Colon (tissue), 2 donors: ENCODE measurements around the gene DAB1.

Source experiments
- FAIRE-seq: peaks from 2 replicates; lab custom pipeline; 2012; peaks lifted over from hg19 to GRCh38; lab: Jason Lieb, UNC
- donor health status: control.
- donor health status: control.

DAB1 gene

DNA sequence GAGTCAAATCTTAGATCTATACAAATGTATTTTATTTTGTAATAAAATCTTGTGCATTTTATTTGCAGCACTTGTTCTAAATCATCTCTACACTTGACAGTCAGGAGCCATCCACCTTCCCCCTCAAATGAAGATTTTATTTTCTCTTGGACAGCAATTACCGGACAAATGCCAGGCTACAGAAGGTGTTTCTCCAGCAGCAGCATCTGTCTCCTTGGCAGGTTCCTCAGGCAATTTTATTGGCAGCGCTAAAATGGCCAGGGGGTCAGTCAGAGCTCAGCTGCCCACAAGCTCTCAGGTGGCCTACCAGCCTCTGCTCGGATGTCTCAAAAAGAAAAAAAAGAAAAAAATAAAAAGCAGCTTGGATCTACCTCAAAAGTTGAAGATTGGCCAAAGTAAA lies 107.6 kb downstream of the DAB1 start:
- FAIRE-seq = no peak

- no peak for FAIRE-seq
Observed at GRCh38 chr1:57312869-57313268, 111.0 kb downstream of the DAB1 start.

- FAIRE-seq = no peak
Observed at GRCh38 chr1:57311411-57311810, 112.4 kb downstream of the DAB1 start.

DNA sequence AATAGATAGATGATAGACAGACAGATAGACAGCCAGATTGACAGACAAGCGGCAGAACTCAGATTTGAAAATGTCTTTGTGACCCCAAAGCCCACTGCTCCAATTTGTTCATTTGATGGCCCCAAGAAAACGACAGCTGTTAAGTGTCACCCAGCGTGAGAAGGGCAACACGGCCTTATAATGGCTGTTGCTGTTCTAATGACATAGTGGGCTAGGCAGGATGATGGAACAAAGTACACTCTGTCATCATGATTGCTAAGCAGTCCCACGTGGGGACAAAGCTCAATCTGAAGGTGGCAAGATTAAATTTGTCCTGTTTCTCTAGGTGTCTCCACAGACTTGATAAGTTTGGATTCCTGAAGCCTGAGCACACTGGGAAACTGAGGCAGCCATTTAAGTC lies 112.9 kb downstream of the DAB1 start:
- no peak for FAIRE-seq

DNA sequence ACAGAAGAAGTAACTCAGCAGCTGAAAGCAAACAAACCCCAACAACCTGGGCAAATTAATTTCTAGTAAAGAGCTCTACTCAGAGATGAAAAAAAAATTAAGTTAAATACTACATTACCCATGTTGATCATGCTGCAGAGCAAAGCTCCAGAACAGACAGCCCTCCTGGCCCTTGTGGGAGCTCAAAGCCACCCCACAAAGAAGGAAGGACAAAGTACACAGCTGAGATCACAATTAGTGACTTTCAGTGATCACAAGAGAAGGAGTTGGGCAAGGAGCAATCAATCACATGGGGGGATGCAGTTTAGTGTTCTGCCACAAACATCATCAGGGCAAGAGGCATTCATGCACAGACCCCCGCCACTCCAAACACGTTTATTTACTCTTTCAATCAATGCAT lies 114.2 kb downstream of the DAB1 start:
- FAIRE-seq = no peak

GRCh38 chr1:57307392-57308170 lies 116.3 kb downstream of the DAB1 start:
- no peak for FAIRE-seq

DNA sequence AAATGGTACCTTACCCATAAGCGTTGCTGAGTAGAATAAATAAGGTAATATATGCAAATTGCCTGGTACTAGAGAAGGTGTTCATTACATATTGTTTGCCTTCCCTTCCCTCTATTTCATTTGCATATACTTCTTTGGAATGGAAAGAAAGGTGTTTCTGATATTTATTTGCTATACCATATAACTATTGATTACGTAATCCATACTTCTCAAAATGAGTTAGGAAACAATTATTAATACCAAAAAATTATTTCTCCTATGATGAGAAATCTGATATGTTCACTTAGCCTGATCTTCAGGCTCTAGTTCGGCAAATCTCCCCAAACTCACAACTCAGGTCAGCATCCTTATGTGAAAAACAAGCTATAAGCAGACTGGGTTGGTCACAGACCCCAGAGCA lies 119.3 kb downstream of the DAB1 start:
- FAIRE-seq = no peak

DNA sequence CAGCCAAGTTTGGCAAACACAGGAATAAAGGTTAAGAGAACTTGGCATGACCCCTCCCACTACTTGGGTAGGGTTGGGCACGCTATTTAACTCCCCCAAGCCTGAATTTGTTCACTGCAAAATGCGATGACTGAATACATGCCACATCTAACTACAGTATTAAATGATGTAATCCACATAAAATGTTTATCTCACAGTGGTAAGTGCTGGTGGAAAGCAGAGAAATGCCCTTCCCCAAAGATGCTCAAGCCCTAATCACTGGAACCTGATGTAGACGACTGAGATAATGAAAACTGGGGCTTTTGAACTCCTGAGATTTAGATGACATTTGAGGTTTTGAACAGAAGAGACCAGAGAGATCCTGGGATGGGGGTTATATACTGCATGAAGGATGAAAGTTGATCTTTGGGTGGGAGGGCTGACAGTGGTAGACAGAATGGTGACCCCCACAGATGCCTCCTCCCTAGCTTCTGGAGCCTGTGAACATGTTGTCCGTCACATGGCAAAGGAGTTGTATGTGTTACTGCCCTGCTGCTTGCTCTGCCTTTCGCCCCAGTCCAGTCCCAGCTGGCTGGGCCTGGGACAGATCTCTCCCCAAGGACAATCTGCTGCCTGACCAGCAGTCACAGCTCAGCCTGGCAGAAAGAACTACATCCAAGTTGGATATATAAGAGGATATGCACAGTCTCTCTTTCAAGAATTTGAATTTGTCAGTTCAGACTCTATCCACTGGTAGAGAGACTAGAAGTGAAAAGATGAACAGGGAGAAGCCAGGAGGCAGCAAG lies 120.9 kb downstream of the DAB1 start:
- FAIRE-seq = no peak

DNA sequence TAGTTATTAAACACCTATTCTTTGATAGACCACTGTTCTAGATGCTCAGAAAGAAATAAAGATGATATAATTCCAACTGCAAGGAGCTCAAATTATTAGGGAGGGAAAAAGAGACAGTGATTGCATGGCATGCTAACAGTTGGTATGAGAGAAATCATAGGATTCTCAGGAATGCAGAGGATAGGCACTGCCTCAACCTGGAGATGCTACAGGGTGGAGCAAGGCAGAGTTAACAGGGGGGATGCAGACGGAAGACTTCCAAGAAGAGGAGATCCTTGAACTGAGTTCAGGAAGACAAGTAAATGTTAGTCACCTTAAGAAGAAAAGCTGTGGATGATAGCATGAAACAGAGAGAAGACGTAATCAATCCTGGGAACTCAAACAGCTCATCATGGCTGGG lies 123.7 kb downstream of the DAB1 start:
- no peak for FAIRE-seq

DNA sequence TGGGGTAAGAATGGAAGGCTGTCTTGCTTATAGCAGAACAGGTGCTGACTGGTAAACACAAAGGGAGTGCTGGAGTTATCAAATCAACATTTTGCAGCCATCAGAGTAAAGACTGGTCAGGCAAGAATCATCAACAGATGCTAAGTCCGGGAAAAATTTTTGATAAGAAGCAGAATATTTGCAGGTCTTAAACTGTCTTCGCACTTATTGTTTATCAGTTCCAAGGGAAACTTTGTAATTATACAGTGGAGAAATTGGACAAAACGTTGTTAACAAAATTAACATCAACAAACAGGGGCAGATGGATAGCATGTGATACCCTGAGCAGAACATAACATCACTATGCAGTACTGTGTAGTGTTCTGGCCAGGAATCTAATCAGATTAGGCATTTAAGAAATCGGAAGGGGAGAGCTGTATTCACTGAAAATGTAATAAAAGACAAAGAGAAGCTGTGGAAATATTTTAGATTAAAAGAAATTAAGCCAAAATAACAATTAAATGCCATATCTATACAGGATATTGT lies 127.1 kb downstream of the DAB1 start:
- FAIRE-seq = no peak

- FAIRE-seq = no peak
Observed at GRCh38 chr1:57295326-57295725, 128.5 kb downstream of the DAB1 start.

DNA sequence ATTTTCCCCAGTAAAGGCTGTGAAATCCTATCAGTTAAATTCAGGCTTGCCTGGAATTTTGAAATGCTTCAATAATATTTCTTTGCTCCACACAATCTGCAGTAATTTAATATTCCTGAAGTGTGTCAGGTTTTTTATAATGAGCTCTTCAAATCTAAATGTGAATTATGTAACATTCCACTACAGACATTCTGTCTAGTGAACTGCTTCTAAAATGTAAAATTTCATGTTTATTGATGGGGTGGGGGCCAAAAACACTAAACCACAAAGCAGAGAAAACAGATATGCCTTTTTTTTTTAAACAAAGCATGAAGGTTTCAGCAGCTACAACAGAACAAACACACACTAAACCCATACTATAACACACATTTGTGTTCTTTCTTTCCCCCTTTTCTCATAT lies 129.7 kb downstream of the DAB1 start:
- FAIRE-seq = no peak

DNA sequence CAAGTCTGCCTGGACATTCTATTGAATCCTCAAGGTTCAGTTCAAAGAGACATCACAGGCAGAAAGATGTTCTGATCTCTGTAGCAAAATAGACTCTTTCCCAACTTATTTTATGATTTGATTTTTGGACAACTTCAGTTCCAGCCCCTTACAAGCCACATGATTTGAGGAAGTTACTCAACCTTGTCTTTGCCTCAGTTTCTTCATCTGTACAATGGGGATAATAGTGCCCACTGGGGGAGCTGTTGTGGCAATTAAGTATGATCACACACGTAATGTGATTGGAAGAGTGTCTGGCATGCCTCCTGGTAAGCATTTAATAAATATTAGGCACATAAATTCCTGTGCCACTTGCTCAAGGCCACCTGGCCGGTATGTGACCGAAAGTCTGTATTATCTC lies 130.6 kb downstream of the DAB1 start:
- FAIRE-seq = no peak

DNA sequence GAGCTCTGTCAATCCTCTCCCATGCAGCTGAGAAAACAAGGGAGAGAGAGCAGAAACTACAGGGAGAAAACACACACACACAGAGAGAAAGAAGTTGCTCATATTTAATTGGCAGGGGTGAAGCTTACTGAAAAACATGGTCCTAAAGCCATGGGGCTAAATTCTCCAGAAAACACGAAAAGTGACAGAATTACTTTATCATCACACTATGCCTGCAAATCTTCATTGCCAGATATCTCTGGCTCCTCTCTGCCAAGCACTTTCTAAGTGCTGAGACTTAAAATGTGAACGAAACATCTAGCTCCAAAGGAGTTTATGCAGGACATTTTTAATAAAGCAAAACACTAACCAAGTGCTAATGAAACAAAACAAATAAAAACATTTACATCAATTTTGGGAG lies 134.1 kb downstream of the DAB1 start:
- no peak for FAIRE-seq

- FAIRE-seq = no peak
Observed at GRCh38 chr1:57285992-57286391, 137.9 kb downstream of the DAB1 start.

GRCh38 chr1:57282411-57282810 lies 141.4 kb downstream of the DAB1 start:
- no peak for FAIRE-seq

GRCh38 chr1:57281324-57281723 lies 142.5 kb downstream of the DAB1 start:
- no peak for FAIRE-seq

- FAIRE-seq = no peak
Observed at GRCh38 chr1:57279909-57280666, 143.8 kb downstream of the DAB1 start.

DNA sequence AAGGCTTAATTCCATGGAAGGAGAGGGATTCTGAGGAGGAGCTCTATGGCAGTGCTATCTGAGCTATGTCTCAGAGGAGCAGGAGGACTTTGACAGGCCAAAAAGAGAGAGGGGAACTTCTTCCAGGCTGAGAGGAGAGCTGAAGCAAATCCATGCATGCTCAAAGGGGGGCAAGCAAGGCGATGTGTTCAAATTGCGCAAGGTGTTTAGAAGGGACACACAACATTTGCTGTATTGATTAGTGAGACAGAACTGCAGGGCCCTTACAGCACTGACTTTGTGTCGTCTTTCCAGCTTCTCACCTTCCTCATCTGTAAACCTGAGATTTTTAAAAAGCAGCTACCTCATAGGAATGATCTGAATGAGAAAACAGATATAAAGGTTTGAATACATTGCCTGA lies 145.3 kb downstream of the DAB1 start:
- no peak for FAIRE-seq

DNA sequence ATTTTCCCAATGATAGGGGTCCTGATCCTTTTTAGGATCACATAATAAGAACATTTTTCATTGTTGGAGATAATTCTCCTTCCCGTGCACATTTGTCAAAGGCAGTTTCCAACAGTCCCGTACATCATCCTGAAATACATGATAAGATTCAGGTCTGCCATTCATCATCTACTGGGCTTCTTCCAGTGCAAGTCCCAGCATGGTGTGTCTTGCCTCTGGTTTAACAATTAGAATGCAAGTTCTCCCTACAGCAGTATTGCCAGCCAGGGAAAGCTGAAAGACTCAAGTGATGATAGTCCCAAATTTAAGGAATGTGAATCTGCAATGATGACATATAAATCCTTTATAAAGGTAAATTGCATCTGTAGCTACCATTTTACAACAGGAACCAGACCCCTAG lies 146.2 kb downstream of the DAB1 start:
- no peak for FAIRE-seq

GRCh38 chr1:57276918-57277317 lies 146.9 kb downstream of the DAB1 start:
- no peak for FAIRE-seq

- FAIRE-seq = no peak
Observed at GRCh38 chr1:57272601-57273000, 151.3 kb downstream of the DAB1 start.

DNA sequence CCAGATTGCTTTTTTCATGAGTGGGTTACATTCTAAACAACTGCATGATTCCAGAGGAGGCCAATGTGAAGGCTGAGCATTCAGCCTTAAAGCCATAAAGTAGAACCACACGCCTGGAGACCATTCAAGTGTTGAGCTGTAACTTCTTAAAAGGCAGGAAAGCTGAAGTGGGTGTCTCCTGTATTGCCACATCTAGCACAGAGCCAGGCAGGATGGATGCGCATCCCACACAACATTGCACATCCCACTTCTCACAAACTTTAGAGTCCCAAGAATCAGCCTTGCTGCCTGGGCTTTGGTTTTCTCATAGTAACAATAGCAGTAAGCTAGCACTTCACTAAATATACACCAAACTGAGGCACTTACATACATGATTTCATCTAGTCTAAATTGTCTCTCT lies 151.7 kb downstream of the DAB1 start:
- FAIRE-seq = no peak
